Stimulated activated CD8-positive, alpha-beta memory T cell treated with anti-CD3 and anti-CD28 coated beads, Interleukin-15, amount 100 ng/mL, for 48 hours (primary cell): Measurements from ENCODE around the gene KTI12.

Experiments
- DNase-seq, 2 donors: peaks; one replicate each; pipeline ENCODE4 v3.0.0-alpha.2; 2020; ENCODE audit warnings: low read depth in 2 of 2

KTI12 gene

GRCh38 chr1:51986718-51987117 is 46.9 kb downstream of the KTI12 start:
- no peak for DNase-seq

GRCh38 chr1:51982161-51982560 is 51.4 kb downstream of the KTI12 start:
- no peak for DNase-seq
